HG03139 (cell line): ENCODE data around the gene PIK3CA.
"Not testable (repeated sequence)": the region's sequence is repeated elsewhere in the genome, so short reads cannot be mapped to it uniquely, and the experiment has no call there.

Experiments
- ATAC-seq: cut with Tn5 transposase; IDR thresholded peaks from one replicate; pipeline ENCODE4 v1.9.1; 2021; ENCODE audit not compliant: unreplicated experiment

The PIK3CA gene

GRCh38 chr3:179194931-179195330 lies 46.8 kb downstream of the PIK3CA start:
- no peak for ATAC-seq

DNA sequence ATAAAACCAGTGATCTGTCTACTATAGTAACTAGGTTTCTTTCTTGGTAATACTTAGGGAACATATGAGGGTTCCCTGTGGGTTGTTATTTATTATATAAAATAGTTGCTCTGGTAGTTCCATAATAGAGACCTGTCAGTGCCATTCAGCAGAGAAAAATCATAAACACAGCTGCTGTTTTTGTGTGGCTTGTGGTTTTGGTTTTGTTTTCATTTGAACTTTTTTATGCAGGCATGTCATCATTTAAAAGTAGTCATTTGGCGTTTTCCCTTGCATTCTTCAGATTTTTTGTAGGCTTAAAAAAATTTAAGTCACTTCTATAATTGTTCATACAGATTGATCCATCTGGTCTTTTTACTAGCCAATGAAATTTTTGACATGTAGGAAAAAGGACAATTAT lies 47.9 kb downstream of the PIK3CA start:
- peak; percentile 68 for ATAC-seq

DNA sequence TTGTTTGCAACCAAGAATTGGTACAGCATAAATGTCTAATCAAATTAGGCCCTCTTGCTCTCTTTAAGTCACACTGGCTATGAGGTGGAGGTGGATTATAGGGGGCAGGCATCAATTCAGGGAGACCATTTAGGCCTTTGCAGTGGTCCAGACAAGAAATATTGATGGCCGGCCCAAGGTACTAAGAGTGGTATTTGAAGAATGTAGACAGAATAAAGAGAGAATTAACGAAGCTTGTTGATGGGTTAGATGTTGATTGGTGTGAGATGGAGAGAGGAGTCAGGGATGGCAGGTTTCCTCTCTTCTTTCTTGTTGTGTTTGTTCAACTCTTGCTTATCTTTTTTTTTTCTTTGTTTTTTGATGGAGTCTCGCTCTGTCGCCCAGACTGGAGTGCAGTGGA lies 48.5 kb downstream of the PIK3CA start:
- ATAC-seq: no peak

DNA sequence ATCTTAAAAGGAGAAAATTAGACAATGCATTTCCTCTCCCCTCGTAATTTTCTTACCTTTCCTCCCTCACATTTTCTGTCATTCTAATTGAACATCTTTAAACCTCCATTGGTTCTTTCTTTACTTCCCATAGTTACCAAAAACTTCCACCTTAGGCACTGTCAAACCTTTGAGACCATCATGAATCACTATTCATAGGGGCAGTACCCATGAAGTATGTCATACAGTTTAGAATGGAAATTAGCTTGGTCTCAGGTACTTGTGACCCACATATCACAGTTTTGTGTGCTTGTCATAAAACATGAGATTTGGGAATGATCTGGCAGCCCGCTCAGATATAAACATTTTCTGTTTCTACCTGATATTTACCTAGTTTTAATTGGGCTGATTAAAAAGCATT lies 52.6 kb downstream of the PIK3CA start:
- no peak for ATAC-seq

- ATAC-seq: not testable (repeated sequence)
Observed at GRCh38 chr3:179215550-179215949, 67.4 kb downstream of the PIK3CA start.

DNA sequence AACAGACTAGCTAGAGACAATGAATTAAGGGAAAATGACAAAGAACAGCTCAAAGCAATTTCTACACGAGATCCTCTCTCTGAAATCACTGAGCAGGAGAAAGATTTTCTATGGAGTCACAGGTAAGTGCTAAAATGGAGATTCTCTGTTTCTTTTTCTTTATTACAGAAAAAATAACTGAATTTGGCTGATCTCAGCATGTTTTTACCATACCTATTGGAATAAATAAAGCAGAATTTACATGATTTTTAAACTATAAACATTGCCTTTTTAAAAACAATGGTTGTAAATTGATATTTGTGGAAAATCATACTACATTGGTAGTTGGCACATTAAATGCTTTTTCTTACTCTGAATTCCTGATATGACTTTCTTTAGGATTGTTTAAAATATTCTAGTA lies 70.1 kb downstream of the PIK3CA start:
- not testable (repeated sequence) for ATAC-seq

DNA sequence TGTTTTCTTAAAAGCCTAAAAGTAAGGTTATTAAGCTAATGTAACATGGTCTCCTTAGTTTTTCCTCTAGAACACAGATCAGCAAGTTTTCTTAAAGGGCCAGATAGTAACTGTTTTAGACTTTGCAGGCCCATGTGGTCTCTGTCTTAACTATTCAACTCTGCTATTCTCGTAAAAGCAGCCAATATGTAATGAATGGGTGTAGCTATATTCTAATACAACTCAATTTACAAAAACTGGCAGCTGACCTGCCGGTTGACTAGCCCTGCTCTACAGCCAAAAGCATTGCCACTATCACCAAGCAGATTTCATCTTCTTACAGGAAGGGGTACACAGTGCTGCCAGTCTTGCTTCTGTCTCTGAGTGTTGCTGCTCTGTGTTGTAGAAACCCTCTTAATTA lies 75.4 kb downstream of the PIK3CA start:
- ATAC-seq: no peak

- ATAC-seq: no peak
Observed at GRCh38 chr3:179224584-179224983, 76.4 kb downstream of the PIK3CA start.

DNA sequence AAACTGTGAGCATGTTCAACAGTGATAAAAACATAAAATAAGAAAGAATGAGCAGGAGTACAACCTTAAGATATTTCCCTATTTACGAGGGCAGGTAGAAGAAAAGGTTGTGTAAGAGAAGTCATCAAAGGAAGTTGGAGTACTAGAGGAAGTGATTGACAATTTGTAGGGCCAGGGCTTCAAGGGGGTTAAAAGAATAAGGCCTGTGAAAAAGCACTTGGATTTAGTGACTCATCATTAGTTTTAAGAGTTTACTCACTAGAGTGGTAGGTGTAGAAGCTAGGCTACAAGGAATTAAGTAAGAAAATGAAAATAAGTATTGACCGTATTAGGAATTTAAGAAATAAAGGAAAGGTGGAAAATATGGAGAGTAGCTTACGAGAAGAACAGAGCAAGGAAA lies 79.2 kb downstream of the PIK3CA start:
- ATAC-seq: no peak

DNA sequence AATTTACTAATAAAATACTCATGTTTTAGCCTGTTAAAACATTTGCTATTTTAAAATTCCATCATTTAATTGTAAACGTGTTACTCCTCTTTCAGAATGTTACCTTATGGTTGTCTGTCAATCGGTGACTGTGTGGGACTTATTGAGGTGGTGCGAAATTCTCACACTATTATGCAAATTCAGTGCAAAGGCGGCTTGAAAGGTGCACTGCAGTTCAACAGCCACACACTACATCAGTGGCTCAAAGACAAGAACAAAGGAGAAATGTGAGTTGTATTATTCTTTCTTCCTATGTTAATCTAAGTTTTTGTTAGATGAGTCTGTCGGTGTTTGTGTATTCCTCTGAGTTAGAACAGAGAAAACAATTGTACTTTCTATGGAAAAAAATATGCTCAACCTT lies 81.0 kb downstream of the PIK3CA start:
- ATAC-seq: no peak

DNA sequence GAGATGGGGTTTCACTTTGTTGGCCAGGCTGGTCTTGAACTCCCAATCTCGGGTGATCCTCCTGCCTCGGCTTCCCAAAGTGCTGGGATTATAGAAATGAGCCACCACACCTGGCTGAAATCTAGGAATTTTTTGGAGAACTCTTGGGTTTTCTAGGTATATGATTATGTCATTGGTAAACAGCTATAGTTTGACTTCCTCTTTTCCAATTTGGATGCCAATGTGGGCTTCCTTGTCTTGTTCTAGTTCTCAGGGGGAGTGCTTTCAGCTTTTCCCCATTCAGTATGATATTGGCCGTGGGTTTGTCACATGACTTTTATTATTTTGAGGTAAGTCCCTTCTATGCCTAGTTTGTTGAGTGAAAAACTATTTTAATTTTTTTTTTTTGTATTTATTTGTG lies 84.9 kb downstream of the PIK3CA start:
- ATAC-seq: no peak

GRCh38 chr3:179234199-179234598 lies 86.0 kb downstream of the PIK3CA start:
- ATAC-seq: no peak

GRCh38 chr3:179236669-179237301 lies 88.6 kb downstream of the PIK3CA start:
- peak; percentile 66 for ATAC-seq

DNA sequence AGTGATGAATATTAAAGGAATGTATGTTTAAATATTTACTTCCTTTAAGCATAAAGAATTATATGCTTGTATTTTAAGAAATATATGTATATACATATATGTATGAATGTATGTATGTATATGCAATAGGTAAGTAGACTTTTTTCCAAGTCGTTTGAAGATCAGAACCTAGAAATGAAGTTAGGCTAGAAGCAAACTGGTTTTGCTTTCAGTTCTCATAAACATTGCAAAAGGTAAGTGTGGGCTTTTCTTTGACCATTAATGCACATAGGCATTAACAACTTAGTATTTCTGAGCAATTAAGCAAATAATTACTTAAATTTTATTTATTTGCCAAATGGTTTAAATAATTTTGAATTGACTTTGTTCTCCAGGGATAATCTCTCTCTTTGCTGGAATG lies 92.1 kb downstream of the PIK3CA start:
- not testable (repeated sequence) for ATAC-seq

- not testable (repeated sequence) for ATAC-seq
Observed at GRCh38 chr3:179242859-179243258, 94.7 kb downstream of the PIK3CA start.

DNA sequence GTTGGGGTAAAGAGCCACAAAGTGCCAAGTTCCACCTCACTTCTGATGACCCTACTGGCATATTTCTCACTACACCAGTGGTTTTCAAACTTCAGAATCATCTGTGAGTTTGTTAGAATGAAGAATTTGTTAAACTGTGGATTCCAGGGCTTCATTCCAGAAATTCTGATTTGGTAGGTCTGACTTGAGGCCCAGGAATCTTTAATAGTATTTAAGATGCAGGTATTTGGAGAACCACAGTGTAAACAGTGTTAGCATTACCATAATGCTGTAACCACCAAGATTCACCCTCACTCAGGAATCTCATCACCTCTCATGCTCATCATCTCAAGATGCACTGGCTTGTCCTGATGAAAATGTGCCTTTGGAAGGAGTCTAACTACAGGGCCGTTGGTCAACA lies 96.7 kb downstream of the PIK3CA start:
- no peak for ATAC-seq

- ATAC-seq: no peak
Observed at GRCh38 chr3:179247289-179248015, 99.3 kb downstream of the PIK3CA start.

- no peak for ATAC-seq
Observed at GRCh38 chr3:179250803-179251476, 102.8 kb downstream of the PIK3CA start, which contains the start of gene KCNMB3. Gene KCNMB3 (minus strand): TSS chr3:179251114. CDS start chr3:179250990, 124 bp downstream.

- no peak for ATAC-seq
Observed at GRCh38 chr3:179256813-179257212, 108.7 kb downstream of the PIK3CA start.

DNA sequence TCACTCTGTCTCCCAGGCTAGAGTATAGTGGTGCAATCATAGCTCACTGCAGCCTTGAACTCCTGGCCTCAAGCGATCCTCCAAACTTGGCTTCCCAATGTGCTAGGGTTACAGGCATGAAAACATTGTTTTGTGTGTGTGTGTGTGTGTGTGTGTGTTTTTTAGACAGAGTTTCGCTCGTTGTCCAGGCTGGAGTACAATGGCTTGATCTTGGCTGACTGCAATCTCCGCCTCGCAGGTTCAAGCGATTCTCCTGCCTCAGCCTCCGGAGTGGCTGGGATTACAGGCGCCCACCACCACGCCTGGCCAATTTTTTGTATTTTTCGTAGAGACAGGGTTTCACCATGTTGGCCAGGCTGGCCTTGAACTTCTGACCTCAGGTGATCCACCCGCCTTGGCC lies 109.6 kb downstream of the PIK3CA start:
- ATAC-seq: not testable (repeated sequence)

DNA sequence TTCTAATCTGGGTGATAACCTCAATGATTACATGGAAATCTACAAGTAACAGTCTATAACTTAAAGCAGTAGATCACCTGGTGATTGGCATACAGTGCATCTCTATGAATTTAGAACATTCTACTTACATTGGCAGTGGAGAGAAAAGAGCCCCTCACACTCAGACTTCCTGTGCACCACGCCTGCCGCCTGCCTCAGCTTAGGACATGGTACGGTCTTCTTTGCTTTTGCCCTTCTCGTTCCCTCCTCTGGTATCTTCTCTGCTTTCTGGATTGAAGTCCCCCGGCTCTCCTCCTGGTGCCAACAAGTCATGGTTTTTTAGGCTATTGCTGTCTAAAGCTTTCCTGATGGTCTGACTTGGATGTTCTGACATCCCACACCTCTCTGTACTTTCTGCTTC lies 110.7 kb downstream of the PIK3CA start:
- ATAC-seq: no peak
